Measurements from ENCODE around the gene TCF7L1.
A peak's percentile ranks its signal among the peaks of the same experiment; 100 is the strongest.

The TCF7L1 gene

GRCh38 chr2:85164145-85164569, 31.0 kb downstream of the TCF7L1 start:
- peak; percentile 33 for DNase-seq

GRCh38 chr2:85165088-85165690, 32.0 kb downstream of the TCF7L1 start:
- DNase-seq = no peak

- no peak for DNase-seq
Measured at GRCh38 chr2:85166021-85166420, 32.8 kb downstream of the TCF7L1 start.

GRCh38 chr2:85167479-85167878, 34.3 kb downstream of the TCF7L1 start:
- DNase-seq = no peak

GRCh38 chr2:85168942-85169341, 35.8 kb downstream of the TCF7L1 start:
- no peak for DNase-seq

DNA sequence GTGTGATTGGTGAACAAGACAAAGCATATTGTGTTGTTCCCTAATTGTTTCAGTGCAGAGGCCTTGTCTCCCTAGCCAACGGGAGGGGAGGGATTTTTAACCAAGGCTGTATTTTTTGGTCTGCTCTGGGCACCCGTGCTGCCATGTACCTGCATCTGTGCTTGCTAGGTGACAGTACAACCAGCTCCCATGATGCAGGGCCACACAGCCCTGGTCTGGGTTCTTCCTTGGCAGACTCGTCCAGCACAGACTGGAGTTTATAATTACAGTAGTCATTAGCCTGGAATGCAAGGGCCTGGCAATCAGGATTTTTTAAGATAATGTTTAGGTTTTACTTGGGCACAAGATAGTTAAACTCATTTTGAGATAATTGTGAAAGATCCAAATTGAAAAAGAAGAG, 36.4 kb downstream of the TCF7L1 start:
- no peak for DNase-seq

DNA sequence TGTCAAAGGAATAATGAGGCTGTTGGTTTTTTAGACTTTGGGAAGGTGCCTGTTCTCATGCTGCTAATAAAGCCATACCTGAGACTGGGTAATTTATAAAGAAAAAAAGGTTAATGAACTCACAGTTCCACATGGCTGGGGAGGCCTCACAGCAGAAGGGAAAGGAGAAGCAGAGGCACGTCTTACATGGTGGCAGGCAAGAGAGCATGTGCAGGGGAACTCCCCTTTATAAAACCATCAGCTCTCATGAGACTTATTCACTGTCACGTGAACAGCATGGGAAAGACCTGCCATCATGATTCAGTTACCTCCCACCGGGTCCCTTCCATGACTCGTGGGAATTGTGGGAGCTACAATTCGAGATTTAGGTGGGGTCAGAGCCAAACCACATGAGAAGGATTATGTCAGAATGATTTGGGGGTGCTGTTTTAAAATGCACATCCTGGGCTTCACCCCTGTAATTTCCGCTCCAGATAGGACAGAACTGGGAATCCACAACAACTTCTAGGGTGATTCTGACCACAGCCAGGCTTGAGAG, 37.8 kb downstream of the TCF7L1 start:
- DNase-seq = no peak

GRCh38 chr2:85171916-85172315, 38.7 kb downstream of the TCF7L1 start:
- DNase-seq = no peak

DNA sequence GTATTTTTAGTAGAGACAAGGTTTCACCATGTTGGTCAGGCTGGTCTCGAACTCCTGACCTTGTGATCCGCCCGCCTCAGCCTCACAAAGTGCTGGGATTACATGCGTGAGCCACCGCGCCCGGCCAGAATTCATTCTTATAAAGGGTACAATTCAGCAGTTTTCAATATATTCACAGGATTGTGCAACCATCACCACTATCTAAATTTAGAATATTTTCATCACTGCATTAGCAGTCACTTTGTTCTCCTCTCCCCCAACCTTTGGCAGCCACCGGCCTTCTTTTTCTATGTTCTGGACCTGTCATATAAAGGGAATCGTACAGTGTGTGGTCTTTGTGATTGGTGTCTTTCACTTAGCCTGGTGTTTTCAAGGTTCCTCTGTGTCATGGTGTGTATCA, 40.7 kb downstream of the TCF7L1 start:
- DNase-seq = no peak

DNA sequence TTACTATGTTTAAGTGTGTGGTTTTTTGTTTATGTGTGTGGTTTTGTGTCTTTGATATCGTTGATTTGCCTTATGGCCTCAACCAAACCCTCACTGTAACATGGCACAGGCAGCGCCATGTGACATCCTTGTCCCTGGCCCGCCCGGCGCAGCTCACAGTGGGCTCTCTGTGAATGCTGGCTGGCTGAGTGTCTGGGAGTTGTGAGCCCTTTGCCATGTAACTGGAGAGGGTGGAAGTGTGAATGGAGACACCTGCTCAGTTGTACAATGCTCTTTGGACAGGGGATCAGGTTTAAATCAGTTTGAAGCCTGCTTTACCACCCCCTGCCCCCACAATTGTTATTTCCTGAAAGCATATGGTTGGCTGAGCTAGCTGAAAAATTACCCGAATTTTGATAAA, 41.8 kb downstream of the TCF7L1 start:
- peak; percentile 63 for DNase-seq

DNA sequence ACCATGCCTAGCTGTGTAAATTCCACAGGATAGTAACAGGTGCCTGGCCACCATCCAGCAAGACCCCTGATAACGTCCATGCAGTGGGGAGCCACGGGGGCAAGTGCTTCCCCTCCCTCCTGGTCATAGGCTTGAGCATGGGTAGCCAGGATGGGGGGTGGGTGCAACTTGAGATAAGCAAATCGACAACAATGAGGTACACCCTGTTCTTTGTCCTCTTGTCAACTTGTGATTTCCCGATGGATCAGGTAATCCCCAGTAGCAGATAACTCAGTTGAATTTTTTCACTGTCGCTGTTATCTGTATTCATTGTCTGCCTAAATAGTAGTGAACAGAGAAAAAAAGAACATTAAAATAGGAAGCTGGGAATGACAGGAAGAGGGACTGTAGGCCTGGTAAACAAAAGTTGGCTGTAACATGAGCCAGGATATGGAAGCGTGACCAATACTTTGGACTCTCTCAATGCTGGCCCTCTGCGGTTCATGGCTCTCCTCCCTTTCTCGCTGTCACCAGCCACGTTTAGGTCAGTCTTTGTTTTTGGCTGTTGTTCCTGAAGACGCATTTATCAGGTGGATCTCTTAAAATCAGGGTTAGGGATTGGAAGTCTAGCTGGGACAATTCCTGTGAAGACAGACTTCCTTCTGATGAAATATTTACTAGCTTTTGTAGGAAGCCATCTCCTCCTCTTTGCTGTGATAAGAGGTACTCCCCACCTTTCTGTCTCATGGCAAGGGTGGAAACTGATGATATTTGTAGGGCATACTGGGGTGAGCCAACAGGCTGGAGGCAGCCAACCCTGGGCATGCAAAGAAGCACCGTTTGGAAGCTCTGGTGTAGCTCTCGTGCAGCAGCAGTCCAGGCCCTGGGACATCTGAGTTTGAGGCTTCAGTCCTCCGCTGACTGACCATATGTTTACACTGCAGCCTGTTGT, 42.4 kb downstream of the TCF7L1 start:
- DNase-seq = peak; percentile 61

GRCh38 chr2:85177031-85177824, 44.0 kb downstream of the TCF7L1 start:
- no peak for DNase-seq

GRCh38 chr2:85178154-85178553, 45.0 kb downstream of the TCF7L1 start:
- no peak for DNase-seq

DNA sequence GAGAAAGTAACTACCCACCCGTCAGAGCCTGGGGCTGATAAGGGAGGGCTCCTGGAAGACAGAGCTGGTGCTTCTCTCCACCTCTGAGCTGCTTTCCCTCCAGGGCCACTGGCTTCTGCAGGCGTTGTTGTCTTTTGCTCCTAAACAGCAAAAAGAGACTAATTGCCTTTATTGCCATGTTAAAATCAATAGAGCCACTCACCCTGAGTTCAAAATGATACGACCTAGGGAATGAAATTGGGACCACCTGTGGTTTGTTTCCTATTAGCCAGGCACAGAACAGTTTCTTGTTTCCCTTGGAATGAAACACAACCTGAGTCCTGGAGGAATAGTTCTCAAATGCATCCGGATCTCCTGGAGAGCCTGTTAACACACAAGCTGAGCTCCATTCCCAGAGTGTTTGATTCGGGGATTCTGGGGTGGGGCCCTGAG, 45.8 kb downstream of the TCF7L1 start:
- DNase-seq = no peak

DNA sequence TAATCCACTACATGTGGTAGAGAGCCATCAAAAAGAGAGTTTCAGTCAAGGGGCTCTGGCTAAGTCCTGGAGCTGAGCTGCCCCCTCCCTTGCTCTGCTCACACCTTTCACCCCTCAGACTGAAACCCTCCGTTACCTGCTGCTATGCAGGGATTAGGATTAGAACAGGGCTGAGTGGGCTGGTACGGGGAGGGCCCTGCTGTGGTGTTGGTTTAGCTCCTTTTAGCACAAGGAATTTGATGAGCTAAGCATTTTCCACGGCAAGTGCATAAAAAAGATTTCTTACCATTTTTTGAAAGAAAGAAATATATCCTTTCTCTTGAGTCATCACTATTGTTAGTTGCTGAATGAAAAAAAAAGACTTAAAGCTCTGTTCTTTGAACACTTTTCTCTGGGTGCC, 46.3 kb downstream of the TCF7L1 start:
- DNase-seq = no peak

GRCh38 chr2:85180322-85181133, 47.3 kb downstream of the TCF7L1 start:
- DNase-seq = no peak

GRCh38 chr2:85181134-85181631, 48.0 kb downstream of the TCF7L1 start:
- peak; percentile 25 for DNase-seq

DNA sequence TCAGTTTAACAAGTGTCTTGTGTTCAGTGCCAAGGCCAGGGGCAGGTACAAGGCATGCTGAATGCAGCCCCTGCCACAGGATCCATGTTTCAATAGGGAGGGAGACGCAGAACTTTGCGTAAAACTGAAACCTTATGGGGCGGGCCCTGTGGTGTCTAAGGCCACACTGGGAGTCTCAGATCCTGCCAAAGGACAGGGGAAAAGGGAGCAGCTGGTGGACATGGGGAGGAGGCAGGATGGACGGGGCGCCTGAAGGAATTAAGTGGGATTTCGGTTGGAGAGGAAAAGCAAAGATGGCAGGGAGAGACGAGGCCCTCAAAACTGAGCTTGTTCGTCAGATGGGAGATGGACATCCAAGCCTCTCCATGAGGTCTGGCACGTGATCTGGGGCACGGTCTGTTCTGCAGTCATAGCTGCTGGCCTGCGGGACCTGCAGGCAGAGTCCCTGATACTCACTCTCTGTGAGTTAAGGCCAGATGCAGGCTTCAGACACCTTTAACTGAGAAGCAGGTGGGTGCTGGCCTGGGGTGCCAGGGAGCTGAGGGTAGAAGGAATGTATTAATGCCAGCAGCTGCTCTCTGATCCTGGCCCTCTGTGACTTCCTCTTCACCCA, 48.8 kb downstream of the TCF7L1 start:
- DNase-seq = no peak

- no peak for DNase-seq
Measured at GRCh38 chr2:85183076-85183475, 49.9 kb downstream of the TCF7L1 start.

- no peak for DNase-seq
Measured at GRCh38 chr2:85183479-85183878, 50.3 kb downstream of the TCF7L1 start.

DNA sequence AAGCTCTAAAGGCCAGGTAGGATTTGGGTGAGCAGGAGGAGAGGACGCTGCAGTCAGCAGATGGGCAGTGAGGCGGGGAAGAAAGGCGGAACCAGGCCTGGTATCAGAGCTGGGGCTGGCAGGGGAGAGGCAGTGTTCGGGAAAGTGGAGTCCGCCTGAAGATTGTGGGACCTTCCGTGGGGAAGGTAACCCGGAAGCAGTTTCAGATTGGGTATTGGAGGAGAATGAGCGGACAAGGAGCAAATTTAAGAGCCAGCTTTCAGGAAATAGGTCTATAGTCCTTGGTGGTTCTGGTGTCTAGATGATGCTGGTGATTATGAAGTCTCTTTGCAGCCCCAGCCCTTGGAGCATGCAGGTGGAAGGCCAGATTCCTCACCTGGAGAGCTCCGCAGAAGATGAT, 51.0 kb downstream of the TCF7L1 start:
- no peak for DNase-seq

DNA sequence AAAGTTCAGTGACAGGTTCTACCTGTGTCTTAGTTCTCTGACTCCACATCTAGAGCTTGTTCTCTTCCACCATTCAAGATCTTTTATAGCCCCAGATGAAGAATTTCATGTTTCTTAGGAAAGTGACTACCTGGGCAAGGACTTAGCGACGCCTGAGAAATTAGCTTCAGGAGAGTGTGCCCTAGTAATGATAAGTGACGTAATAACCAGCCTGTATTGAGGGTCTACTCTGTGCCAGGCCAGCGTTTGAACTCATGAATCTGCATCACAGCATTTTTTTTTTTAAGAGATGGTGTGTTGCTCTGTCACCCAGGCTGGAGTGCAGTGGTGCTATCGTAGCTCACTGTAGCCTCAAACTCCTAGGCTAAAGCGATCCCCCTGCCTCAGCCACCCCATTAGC, 51.8 kb downstream of the TCF7L1 start:
- DNase-seq = no peak
